GM23338 (cell line): ENCODE results near the gene RADIL. TPM values are rescaled to one million over a fixed set of nuclear protein-coding genes. Genes with fewer than 3 reads are reported as not detected.

Experiments used
- ATAC-seq: fragments of 200-7000 bp; cut with Tn5 transposase; 3 replicates; pipeline ENCODE4 v1.9.1; 2020
- DNase-seq: peaks from one replicate; pipeline ENCODE4 v3.0.0-alpha.2; 2015; ENCODE audit warnings: low spot score
- H2AFZ ChIP-seq: fragments of 200-600 bp; sonication (generic); 2 replicates; pipeline ENCODE4 v1.8.0; 2016; ENCODE audit warnings: antibody characterized with exemption, mild to moderate bottlenecking, moderate library complexity
- H3F3A ChIP-seq: fragments of 200-600 bp; sonication (generic); replicated peaks from 2 replicates; pipeline ENCODE4 v1.8.0; 2017; ENCODE audit warnings: antibody characterized with exemption, mixed run types, low read depth
- H3K27ac ChIP-seq: fragments of 200-600 bp; sonication (generic); 2 replicates; pipeline ENCODE4 v1.6.1; 2016; ENCODE audit warnings: low read depth
- H3K27me3 ChIP-seq: fragments of 200-600 bp; sonication (generic); 2 replicates; pipeline ENCODE4 v1.8.0; 2016; ENCODE audit warnings: mild to moderate bottlenecking, mixed run types, moderate library complexity; ENCODE audit not compliant: insufficient read depth
- H3K36me3 ChIP-seq: fragments of 200-600 bp; sonication (generic); 2 replicates; pipeline ENCODE4 v1.8.0; 2016; ENCODE audit warnings: mild to moderate bottlenecking; ENCODE audit not compliant: insufficient read depth
- H3K4me1 ChIP-seq: fragments of 200-600 bp; sonication (generic); 2 replicates; pipeline ENCODE4 v1.8.0; 2016; ENCODE audit warnings: mild to moderate bottlenecking, moderate library complexity; ENCODE audit not compliant: insufficient read depth
- H3K4me2 ChIP-seq: fragments of 200-600 bp; sonication (generic); 2 replicates; pipeline ENCODE4 v1.7.1; 2017; ENCODE audit warnings: mixed run types
- H3K4me3 ChIP-seq: fragments of 200-600 bp; sonication (generic); 2 replicates; pipeline ENCODE4 v1.6.1; 2016; ENCODE audit warnings: mixed run types
- H3K79me2 ChIP-seq: fragments of 200-600 bp; sonication (generic); replicated peaks from 2 replicates; pipeline ENCODE4 v1.8.0; 2017; ENCODE audit warnings: mild to moderate bottlenecking; ENCODE audit not compliant: insufficient read depth
- H3K9me2 ChIP-seq: fragments of 200-600 bp; sonication (generic); 2 replicates; pipeline ENCODE4 v1.8.0; 2017; ENCODE audit not compliant: insufficient read depth
- H4K20me1 ChIP-seq: fragments of 200-600 bp; sonication (generic); replicated peaks from 2 replicates; pipeline ENCODE4 v1.8.0; 2017; ENCODE audit warnings: mild to moderate bottlenecking; ENCODE audit not compliant: insufficient read depth
- H3K27ac Mint-ChIP-seq: 2 replicates; pipeline ENCODE4 v1.8.0; 2020; ENCODE audit warnings: inconsistent platforms, mild to moderate bottlenecking, moderate library complexity, mixed read lengths
- H3K27me3 Mint-ChIP-seq: 3 replicates; pipeline ENCODE4 v1.8.0; 2022; ENCODE audit warnings: low read depth, mild to moderate bottlenecking, moderate library complexity, mixed read lengths, inconsistent platforms; ENCODE audit not compliant: insufficient read depth, poor library complexity
- H3K36me3 Mint-ChIP-seq: 3 replicates; pipeline ENCODE4 v1.8.0; 2021; ENCODE audit warnings: low read depth, mild to moderate bottlenecking, inconsistent platforms, moderate library complexity, mixed read lengths
- H3K4me1 Mint-ChIP-seq: 3 replicates; pipeline ENCODE4 v1.8.0; 2020; ENCODE audit warnings: mild to moderate bottlenecking, inconsistent platforms, mixed read lengths
- H3K4me3 Mint-ChIP-seq: 3 replicates; pipeline ENCODE4 v1.8.0; 2021; ENCODE audit warnings: moderate library complexity, mild to moderate bottlenecking, inconsistent platforms, mixed read lengths
- H3K9me3 Mint-ChIP-seq: 3 replicates; pipeline ENCODE4 v1.8.0; 2020; ENCODE audit warnings: moderate library complexity, mild to moderate bottlenecking, inconsistent platforms, mixed read lengths
- CREB1 ChIP-seq: fragments of 250-450 bp; sonication (Bioruptor Pico); IDR thresholded peaks from 2 replicates; pipeline ENCODE4 v1.5.0; 2020; ENCODE audit warnings: low read depth, mild to moderate bottlenecking, moderate library complexity
- CTCF ChIP-seq, 2 experiments: fragments of 200-600 bp in 1 of 2; sonication (generic) in 1 of 2; conservative IDR thresholded peaks; 2 replicates each; pipeline versions ENCODE4 v1.5.1 to v1.6.1; 2016 to 2017; ENCODE audit warnings: antibody characterized with exemption in 2 of 2, low read depth in 2 of 2, mild to moderate bottlenecking in 2 of 2, moderate library complexity in 1 of 2
- EZH2 ChIP-seq: fragments of 200-600 bp; sonication (generic); IDR thresholded peaks from one replicate; pipeline ENCODE4 v1.8.0; 2017; ENCODE audit warnings: antibody characterized with exemption, mild to moderate bottlenecking, low read depth; ENCODE audit not compliant: unreplicated experiment
- EZH2phosphoT487 ChIP-seq: fragments of 200-600 bp; sonication (generic); IDR thresholded peaks from one replicate; pipeline ENCODE4 v1.8.1; 2018; ENCODE audit warnings: antibody characterized with exemption; ENCODE audit not compliant: unreplicated experiment
- JUNB ChIP-seq: IDR thresholded peaks from one replicate; pipeline ENCODE4 v1.6.1; 2016; ENCODE audit warnings: antibody characterized with exemption; ENCODE audit not compliant: unreplicated experiment
- NANOG ChIP-seq: IDR thresholded peaks from 2 replicates; pipeline ENCODE4 v1.6.1; 2016; ENCODE audit warnings: antibody characterized with exemption, borderline replicate concordance
- POLR2AphosphoS5 ChIP-seq: IDR thresholded peaks from 2 replicates; pipeline ENCODE4 v1.6.1; 2016; ENCODE audit warnings: antibody characterized with exemption, low read depth
- REST ChIP-seq: IDR thresholded peaks from one replicate; pipeline ENCODE4 v1.6.1; 2018; ENCODE audit warnings: antibody characterized with exemption; ENCODE audit not compliant: unreplicated experiment
- STAT1 ChIP-seq: IDR thresholded peaks from one replicate; pipeline ENCODE4 v1.6.1; 2016; ENCODE audit warnings: antibody characterized with exemption; ENCODE audit not compliant: unreplicated experiment
- ZNF114 ChIP-seq: fragments of 250-450 bp; sonication (Bioruptor Pico); IDR thresholded peaks from 2 replicates; pipeline ENCODE4 v1.5.0; 2020; ENCODE audit warnings: mild to moderate bottlenecking, moderate library complexity
- ZNF331 ChIP-seq: fragments of 250-450 bp; sonication (Bioruptor Pico); IDR thresholded peaks from 2 replicates; pipeline ENCODE4 v1.5.0; 2020; ENCODE audit warnings: low read depth, mild to moderate bottlenecking, moderate library complexity
- polyA plus RNA-seq: library from polyadenylated mRNA; unstranded; fragments of >200 nt; fragmentation: Nextera tagmentation; extraction: Ambion mirVana; gene quantifications from 2 replicates; pipeline ENCODE4 v1.2.1, GENCODE V29; 2016
- total RNA-seq: library from RNA; depleted of rRNA; stranded (reverse); fragments of >200 nt; shearing (Covaris generic); gene quantifications from 2 replicates; pipeline ENCODE4 v1.2.3, GENCODE V29; 2014
- TF ChIP-seq, protein P1 (sequence below): fragments of 250-450 bp; sonication (Bioruptor Pico); IDR thresholded peaks from 2 replicates; pipeline ENCODE4 v1.5.0; 2020; ENCODE audit warnings: mild to moderate bottlenecking, moderate library complexity
- TF ChIP-seq, protein P2 (sequence below): IDR thresholded peaks from 2 replicates; pipeline ENCODE4 v1.6.1; 2016; ENCODE audit warnings: antibody characterized with exemption

Gene RADIL
- total and polyA plus RNA-seq, 2 experiments from 2014 or later = 4.3 to 9.8 TPM

DNA sequence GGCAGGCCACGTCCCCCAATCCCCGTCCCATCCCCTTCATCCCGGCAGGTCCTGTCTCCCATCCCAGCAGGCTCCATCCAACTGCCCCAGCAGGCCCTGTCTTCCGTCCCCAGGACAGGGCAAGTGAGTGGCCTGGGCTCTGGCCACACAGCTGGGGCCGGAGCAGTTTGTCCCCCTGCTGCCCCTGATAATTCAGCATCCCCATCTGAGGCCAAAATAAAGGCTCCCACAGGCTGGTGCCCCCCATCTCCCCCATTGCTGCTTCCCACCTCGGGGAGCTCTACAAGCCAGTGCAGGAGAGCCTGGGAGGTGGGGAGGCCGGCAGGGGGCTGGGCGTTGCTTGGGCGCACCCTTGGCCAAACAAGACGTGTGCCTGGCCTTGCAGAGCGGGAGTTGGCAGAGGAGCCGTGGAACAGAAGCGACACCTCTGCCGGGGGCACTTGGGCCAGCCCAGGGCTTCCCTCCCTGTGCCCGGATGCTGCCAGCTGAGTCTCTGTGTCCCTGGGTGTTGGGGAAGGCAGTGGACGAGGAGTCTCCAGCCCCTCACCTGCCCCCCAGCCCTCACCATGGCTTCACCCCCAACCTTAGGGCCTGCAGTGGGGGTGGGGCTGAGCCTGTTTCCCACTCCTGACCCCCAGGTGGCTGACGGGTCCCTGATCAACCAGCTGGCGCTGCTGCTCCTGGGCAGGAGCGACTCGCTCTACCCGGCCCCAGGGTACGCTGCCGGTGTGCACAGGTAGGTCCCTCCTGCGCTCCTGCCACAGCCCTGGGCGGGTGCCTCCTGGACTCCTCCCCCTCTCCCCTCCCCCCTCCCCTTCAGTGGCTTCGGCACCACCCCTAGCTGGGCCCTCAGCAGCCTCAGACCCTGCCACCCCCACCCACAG is 94.1 kb downstream of the RADIL start:
- Histone ChIP-seq H3K27me3 (no peaks in the 10 kb centered on the region), H3K27ac (no peak overlapping the region), H3K36me3 (no peaks in the 10 kb centered on the region; the same call in 1 of the 2 replicates), H3K4me1 (no peaks in the 10 kb centered on the region; the same call in 1 of the 2 replicates), H3F3A (no peaks in the 10 kb centered on the region), H2AFZ (no peak overlapping the region), H3K4me3 (no peak overlapping the region), H4K20me1 (no peaks in the 10 kb centered on the region), H3K4me2 (no peak overlapping the region), H3K9me2 (no peaks in the 10 kb centered on the region), H3K79me2 (no peaks in the 10 kb centered on the region)
- Mint-ChIP-seq H3K36me3 (peaks cover 12% of the 10 kb centered on the region), H3K9me3 (no peaks in the 10 kb centered on the region), H3K4me3 (no peak overlapping the region), H3K4me1 (peaks cover 9% of the 10 kb centered on the region), H3K27ac (no peak overlapping the region), H3K27me3 (peaks cover 8% of the 10 kb centered on the region)
- ATAC-seq (no peak), DNase-seq (no peak)
- TF ChIP-seq CTCF (conservative IDR thresholded peaks at IDR 0.05; ENCODE audit: low read depth in 2 of 2) (no peak), STAT1 (no peak), ZNF114 (CRISPR knock-in tag) (no peak), JUNB (no peak), EZH2 (no peak), POLR2AphosphoS5 (no peak), NANOG (no peak), ZNF331 (CRISPR knock-in tag) (no peak), REST (no peak), CREB1 (CRISPR knock-in tag) (no peak), EZH2phosphoT487 (no peak)
- TF ChIP-seq, protein P1, sequence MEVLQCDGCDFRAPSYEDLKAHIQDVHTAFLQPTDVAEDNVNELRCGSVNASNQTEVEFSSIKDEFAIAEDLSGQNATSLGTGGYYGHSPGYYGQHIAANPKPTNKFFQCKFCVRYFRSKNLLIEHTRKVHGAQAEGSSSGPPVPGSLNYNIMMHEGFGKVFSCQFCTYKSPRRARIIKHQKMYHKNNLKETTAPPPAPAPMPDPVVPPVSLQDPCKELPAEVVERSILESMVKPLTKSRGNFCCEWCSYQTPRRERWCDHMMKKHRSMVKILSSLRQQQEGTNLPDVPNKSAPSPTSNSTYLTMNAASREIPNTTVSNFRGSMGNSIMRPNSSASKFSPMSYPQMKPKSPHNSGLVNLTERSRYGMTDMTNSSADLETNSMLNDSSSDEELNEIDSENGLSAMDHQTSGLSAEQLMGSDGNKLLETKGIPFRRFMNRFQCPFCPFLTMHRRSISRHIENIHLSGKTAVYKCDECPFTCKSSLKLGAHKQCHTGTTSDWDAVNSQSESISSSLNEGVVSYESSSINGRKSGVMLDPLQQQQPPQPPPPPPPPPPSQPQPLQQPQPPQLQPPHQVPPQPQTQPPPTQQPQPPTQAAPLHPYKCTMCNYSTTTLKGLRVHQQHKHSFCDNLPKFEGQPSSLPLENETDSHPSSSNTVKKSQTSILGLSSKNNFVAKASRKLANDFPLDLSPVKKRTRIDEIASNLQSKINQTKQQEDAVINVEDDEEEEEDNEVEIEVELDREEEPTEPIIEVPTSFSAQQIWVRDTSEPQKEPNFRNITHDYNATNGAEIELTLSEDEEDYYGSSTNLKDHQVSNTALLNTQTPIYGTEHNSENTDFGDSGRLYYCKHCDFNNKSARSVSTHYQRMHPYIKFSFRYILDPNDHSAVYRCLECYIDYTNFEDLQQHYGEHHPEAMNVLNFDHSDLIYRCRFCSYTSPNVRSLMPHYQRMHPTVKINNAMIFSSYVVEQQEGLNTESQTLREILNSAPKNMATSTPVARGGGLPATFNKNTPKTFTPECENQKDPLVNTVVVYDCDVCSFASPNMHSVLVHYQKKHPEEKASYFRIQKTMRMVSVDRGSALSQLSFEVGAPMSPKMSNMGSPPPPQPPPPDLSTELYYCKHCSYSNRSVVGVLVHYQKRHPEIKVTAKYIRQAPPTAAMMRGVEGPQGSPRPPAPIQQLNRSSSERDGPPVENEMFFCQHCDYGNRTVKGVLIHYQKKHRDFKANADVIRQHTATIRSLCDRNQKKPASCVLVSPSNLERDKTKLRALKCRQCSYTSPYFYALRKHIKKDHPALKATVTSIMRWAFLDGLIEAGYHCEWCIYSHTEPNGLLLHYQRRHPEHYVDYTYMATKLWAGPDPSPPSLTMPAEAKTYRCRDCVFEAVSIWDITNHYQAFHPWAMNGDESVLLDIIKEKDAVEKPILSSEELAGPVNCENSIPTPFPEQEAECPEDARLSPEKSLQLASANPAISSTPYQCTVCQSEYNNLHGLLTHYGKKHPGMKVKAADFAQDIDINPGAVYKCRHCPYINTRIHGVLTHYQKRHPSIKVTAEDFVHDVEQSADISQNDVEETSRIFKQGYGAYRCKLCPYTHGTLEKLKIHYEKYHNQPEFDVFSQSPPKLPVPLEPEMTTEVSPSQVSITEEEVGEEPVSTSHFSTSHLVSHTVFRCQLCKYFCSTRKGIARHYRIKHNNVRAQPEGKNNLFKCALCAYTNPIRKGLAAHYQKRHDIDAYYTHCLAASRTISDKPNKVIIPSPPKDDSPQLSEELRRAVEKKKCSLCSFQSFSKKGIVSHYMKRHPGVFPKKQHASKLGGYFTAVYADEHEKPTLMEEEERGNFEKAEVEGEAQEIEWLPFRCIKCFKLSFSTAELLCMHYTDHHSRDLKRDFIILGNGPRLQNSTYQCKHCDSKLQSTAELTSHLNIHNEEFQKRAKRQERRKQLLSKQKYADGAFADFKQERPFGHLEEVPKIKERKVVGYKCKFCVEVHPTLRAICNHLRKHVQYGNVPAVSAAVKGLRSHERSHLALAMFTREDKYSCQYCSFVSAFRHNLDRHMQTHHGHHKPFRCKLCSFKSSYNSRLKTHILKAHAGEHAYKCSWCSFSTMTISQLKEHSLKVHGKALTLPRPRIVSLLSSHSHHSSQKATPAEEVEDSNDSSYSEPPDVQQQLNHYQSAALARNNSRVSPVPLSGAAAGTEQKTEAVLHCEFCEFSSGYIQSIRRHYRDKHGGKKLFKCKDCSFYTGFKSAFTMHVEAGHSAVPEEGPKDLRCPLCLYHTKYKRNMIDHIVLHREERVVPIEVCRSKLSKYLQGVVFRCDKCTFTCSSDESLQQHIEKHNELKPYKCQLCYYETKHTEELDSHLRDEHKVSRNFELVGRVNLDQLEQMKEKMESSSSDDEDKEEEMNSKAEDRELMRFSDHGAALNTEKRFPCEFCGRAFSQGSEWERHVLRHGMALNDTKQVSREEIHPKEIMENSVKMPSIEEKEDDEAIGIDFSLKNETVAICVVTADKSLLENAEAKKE (CRISPR knock-in tag) = no peak
- TF ChIP-seq, protein P2, sequence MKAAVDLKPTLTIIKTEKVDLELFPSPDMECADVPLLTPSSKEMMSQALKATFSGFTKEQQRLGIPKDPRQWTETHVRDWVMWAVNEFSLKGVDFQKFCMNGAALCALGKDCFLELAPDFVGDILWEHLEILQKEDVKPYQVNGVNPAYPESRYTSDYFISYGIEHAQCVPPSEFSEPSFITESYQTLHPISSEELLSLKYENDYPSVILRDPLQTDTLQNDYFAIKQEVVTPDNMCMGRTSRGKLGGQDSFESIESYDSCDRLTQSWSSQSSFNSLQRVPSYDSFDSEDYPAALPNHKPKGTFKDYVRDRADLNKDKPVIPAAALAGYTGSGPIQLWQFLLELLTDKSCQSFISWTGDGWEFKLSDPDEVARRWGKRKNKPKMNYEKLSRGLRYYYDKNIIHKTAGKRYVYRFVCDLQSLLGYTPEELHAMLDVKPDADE = no peak
